NCI-H226 (cell line): ENCODE measurements around the gene POF1B.
"Not testable (repeated sequence)": the region's sequence is repeated elsewhere in the genome, so short reads cannot be mapped to it uniquely, and the experiment has no call there.

Experiments
- DNase-seq: peaks from one replicate; pipeline ENCODE4 v3.0.0-alpha.2; 2015

POF1B gene, protein sequence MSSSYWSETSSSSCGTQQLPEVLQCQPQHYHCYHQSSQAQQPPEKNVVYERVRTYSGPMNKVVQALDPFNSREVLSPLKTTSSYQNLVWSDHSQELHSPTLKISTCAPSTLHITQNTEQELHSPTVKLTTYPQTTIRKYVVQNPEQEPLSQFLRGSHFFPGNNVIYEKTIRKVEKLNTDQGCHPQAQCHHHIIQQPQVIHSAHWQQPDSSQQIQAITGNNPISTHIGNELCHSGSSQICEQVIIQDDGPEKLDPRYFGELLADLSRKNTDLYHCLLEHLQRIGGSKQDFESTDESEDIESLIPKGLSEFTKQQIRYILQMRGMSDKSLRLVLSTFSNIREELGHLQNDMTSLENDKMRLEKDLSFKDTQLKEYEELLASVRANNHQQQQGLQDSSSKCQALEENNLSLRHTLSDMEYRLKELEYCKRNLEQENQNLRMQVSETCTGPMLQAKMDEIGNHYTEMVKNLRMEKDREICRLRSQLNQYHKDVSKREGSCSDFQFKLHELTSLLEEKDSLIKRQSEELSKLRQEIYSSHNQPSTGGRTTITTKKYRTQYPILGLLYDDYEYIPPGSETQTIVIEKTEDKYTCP

DNA sequence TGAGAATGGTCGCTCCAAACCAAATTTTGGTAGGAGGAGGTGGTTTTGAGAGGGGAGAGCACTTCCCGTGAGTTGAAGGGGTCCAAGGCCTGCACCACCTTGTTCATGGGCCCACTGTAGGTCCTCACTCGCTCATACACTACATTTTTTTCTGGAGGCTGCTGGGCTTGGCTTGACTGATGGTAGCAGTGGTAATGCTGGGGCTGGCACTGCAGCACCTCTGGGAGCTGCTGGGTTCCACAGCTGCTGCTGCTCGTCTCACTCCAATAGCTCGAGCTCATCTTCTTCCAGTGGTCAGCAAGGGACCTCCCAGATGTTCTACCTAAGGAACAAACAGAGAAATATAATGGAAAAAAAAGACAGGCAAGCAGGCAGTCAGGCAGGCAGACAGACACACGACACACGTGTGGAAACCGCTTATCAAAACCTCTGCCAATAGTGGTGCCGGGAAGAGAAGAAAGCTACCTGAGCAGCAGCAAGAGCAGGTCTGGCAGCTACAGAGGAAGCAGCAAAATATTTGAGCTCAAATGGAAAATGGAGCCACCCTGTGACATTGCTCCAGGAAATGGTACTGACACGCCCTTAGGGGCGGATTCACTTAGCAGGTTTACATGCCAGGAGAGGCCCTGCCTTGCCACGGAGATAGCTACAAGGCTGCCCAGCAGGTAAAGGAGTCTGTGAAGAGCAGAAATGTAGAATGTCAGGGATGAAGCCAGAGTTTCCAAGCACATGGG lies at the start of gene POF1B:
Gene POF1B, minus strand, starts transcription at position 492 of the 734 bp plus-strand sequence. Its CDS starts 211 bp downstream, at position 281.
- DNase-seq, result no peak

DNA sequence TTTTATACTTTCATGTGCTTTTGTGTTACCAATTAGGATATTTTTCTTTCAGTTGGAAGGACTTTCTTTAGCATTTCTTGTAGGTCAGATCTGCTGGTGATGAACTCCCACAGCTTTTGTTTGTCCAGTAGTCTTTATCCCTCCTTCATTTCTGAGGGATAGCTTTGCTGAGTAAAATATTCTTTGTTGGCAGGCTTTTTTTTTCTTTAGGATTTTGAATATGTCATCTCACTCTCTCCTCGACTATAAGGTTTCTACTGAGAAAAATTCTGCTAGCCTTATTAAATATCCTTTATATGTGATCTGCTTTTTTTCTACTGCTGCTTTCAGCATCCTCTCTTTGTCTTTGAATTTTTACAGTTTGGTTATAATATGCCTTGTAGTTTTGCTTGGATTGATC lies 49.6 kb upstream of the POF1B start:
- no peak for DNase-seq

DNA sequence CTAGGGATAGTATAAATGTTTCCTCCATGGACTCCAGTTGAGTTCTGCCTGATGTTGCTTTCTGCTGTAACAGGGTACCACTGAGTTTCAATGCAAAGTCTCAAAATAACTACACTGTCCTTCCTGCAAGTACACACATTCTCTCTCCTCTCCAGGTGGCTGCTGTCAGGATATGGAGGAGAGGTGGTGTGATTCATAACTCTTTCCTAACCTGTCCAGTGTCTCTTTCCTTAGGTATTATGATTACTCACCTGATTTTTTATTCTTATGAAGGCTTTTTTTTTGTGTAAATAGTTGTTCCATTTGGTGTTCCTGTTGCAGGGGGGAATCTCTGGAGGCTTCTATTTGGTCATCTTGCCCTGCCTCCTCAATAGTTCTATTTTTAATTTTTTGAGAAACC lies 39.8 kb upstream of the POF1B start:
- no peak for DNase-seq

DNA sequence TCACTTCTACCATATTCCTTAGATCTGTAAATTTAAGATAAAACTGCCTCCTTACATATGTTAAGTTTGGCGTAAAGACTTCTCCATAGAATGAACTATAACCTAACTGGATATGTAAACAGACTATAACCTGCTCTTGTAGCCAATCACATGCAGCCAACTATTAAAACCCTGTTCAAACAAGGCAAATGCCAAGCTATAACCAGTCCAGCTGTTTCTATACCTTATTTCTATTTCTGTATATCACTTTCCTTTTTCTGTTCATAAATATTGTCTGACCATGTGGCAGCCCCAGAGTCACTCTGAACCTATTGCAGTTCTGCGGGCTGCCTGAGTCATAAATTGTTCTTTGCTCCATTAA lies 12.4 kb upstream of the POF1B start:
- DNase-seq, result no peak

DNA sequence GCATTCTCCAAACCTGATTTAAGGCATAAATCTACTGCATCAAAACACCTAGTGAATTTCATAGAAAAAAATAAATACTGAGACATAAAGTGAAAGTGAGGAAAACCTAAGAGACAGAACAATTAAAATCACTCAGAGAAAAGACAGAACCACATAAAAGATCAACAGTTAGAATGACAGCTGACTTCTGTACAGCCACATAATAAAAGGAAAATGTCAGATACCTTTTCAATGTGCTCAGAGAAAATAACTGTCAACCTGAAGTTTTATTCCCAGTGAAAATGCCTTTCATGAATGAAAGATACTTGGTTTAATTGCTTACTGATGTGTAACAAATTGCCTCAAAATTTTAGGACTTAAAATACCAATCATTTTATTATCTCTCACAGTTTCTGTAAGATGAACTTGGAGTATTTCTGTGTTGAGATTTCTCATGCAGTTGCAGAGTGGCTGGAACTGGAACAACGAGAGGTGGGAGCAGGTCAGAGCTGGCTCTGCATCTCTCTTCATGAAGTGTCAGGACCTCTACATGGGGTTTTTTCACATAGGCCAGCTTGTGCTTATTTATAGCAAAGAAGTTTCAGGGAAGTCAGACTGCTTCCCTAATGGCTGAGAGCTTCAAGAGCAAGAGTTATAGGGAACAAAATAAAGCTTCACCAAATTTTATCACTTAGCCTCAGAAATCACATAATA lies 11.9 kb upstream of the POF1B start:
- no peak for DNase-seq

DNA sequence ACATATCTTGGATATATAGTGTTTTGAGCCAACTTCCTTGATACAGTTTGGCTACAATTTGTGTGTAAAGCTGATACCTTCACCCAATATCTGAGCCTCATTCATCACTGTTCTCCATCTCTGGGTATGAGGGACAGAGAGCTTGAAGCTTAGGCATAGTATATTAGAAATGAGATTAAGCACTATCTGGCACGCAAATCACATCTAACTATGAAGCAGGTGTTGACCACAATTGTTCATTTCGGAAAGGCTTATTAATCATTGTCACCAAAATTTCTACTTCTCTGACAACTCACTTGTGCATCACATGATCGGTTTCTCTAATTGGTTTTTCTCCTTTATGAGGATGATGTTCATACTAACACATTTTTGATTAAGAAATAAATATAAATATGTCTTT lies 2.1 kb upstream of the POF1B start:
- DNase-seq, result no peak

DNA sequence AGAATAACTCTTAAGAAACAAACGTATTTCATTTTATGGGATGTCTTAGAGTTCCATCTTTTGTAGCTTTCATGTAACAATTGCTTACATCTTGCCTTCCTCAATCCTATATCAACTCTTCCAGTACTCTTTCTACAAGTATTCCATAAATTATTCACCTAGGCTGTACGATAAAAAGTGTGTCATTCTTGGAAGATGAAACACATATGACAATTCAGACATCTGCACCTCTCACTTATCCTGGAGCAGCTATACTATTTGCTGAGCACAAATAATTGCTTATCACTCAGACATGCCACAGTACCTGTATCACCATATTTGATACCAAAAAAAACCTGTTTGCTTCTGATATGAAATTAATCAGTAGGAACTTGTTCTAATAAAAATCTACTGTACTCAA lies 1.0 kb downstream of the POF1B start:
- no peak for DNase-seq

DNA sequence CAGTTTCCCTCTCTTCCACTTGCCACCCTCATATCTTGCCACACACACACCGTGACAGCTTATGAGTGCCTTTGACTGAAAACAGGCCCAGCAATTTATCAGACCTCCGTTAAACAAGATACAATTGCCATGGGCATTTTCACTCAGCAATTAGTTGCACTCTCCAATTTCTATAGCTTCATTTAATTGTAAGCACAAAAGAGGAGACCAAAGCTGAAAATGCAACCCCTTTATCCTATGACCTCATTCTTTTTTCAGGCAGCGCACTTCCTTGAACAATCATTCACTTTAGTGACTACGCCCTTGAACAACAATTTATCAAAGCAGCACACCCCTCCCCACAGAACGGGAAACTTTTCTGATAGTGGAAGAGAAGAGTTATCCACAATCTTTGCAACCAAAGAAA lies 4.1 kb downstream of the POF1B start:
- no peak for DNase-seq

DNA sequence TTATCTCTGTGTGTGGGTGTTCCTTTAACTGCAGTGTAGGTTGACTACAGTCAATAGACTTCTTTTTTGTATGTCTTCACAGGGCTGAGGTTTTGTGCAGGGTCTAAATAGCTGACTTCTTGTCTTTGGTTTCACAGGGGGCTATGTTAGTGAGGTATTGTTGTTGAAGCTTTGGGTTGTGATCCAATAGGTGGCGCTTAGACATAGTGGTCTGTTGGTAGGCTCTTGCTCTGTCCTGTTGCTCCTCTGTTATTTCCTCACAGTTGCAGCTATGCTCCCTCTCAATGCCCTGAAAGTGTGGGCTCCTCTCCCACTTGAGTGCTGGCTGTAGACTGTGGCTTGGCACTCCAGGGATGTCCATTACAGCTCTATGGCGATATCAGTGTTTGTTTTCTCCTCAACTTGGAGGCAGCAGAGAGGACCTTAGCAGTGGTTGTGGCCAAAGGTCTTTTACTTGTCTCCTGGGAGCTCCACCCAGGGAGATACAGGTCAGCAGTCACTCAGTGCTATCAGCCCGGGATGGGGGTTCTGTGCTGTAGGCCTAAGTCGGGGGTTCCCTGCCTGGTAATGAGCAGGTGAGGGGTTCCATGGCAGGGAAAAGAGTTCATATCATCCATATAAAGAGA lies 14.0 kb downstream of the POF1B start:
- no peak for DNase-seq

DNA sequence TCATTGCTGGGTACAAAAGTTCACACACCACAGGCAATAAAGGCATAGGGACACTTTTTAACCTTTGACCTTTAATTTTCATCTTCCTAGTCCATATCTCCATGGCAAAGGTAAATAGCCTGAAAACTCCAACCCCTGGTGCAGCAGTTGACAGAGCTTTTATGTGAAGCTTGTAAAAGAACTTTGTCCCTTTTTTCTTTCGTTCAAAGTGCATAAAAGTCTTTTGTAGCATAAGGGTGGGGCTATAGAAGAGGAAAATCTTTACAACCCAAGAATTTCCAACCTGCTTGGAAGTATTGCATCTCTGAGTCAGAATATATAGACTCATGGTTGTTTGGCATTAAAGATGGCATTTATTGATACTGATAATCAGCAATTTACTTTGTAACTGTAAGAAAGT lies 20.4 kb downstream of the POF1B start:
- no peak for DNase-seq

DNA sequence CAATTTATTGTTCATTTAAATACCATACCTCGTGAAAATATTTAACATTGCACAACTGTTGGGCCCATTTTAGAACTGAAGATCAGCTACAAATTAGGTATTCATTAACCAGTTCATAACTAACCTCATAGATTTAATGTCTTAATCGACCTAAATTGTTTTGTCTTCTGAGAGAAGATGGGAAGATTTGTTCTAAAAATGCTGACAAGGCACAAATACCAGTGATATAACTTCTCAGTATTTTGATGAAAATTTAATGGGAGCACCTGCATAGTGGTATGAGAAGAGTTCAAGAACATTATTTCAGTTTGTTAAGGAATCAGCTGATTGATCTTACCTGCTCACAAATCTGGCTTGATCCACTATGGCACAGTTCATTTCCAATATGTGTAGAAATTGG lies 33.9 kb downstream of the POF1B start:
- no peak for DNase-seq

DNA sequence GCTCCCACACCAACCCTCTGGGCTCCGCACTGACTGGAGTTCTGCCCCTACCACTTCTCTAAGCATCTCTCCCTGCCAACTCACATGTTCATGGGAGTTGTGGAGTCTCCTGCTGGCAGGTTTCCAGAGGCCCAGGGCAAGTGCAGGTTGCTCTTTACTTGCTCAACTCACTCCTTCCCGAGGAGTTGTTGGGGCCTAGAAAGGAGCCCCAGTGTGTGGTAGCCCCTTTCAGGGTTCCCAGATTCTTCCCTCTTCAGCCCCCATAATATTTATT lies 52.5 kb downstream of the POF1B start:
- DNase-seq, result no peak

DNA sequence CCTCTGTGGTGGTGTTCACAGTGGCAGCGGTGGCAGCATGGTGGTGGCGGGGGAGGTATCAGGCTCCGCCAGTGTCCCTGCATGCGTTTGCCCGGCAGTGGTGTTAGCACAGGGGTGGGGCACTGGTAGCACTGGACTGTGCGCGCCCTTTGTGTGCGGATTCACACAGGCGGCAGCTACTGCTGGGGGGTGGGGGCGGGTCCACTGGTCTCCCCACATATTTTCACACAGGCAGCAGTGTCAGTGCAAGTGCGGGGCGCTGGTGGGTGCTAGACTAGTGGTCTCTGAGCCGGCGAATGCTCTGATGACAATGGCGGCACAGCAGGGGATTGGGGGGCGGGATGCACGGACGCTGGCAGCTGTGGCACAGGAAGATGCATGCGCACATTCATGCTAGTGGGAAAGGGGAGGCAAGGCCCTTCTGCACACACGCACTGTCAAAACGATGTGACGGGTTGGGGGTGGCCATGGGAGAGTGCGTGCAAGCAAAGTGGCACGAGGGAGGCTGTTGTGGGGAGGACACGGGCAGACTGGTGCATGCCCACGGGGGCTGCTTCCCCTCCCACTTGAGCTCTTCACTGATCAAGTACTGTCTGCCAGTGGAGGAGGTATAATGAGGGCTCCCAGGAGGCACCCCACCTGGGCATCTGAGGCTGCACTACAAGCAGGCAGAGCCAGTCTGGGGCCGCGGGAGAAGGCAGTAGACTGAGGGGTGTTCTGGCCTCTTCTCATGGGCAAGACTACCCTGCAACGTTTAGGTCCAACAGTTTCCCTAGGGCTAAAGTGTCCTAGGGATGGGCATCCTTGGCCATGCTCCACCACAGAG lies 53.0 kb downstream of the POF1B start:
- DNase-seq, result no peak

DNA sequence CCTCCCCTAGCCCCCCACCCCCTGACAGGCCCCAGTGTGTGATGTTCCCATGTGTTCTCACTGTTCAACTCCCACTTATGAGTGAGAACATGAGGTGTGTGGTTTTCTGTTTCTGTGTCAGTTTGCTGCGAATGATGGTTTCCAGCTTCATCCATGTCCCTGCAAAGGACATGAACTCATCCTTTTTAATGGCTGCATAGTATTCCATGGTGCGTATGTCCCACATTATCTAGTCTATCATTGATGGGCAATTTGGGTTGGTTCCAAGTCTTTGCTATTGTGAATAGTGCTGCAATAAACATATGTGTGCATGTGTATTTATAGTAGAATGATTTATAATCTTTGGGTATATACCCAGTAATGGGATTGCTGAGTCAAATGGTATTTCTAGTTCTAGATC lies 68.1 kb downstream of the POF1B start:
- not testable (repeated sequence) for DNase-seq

DNA sequence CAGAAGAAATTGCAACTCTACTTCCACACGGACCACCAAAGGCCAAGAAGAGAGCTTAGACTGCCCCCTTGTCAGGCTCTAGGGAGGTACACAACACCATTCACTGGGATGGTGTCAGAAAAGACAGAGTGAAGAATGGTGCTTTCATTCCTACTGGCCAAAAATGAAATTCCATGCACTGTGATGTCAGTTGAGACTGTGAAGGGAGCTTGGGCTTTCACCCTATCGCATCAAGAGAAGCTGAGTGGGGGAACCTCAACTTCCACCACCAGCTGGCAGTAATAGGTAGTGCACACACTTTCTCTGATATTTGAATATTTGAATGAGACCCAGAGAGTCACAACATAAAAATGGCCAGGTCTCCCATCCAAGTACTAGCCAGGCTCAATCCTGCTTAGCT lies 69.7 kb downstream of the POF1B start:
- no peak for DNase-seq

DNA sequence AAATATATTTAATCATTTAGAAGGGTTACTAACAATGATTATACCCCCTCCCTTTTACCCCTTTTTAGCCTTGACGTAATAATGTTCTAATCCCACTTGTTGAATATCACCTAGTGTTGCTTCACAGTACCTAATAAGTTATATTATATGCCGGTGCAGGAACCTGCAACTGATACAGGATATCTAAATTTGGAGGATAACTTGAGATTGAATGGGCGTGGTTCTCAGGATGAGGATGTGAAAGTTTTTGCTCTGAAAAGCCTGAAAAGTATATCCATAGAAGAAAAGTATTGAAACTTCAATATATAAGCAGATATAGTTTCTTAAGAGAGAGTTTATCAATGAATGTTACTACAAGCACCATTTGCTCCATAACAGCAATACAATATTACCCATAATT lies 75.9 kb downstream of the POF1B start:
- no peak for DNase-seq

DNA sequence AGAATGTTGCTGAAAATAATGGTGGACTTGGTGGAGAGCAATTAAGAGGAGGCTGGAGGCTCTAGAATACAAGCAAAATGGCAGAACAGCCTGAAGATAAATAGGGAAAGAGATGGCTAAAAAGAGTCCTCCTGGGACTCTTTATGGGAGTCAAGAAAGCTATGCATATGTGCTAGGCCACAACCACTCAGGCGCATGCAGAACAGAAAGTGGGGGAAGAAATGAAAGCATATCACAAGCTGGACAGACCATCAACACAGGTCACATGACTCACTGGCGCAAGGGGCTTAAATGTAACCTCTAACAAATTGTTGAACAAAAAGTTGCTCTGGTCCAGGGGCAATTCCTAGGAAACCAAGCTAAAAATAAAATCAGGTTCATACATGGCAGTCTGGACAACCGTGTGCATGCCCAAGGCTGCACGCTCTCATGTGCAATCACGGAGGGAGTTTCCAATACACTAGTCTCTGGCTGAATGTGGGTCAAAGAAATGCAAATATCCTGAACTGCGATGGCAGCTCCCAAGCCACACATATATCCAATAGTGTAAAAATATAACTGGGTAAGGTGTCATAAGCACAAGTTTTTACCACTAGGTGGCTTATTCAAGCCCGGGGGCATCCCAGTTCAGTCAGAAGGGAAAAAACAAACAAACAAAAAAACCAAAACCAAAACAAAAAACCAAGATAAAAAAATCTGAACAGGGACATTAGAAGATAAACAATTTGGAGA lies 90.3 kb downstream of the POF1B start:
- DNase-seq, result no peak

DNA sequence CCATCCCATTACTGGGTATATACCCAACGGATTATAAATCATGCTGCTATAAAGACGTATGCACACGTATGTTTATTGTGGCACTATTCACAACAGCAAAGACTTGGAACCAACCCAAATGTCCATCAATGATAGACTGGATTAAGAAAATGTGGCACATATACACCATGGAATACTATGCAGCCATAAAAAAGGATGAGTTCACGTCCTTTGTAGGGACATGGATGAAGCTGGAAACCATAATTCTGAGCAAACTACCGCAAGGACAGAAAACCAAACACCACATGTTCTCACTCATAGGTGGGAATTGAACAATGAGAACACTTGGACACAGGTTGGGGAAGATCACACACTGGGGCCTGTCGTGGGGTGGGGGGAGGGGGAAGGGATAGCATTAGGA lies 94.2 kb downstream of the POF1B start:
- not testable (repeated sequence) for DNase-seq

DNA sequence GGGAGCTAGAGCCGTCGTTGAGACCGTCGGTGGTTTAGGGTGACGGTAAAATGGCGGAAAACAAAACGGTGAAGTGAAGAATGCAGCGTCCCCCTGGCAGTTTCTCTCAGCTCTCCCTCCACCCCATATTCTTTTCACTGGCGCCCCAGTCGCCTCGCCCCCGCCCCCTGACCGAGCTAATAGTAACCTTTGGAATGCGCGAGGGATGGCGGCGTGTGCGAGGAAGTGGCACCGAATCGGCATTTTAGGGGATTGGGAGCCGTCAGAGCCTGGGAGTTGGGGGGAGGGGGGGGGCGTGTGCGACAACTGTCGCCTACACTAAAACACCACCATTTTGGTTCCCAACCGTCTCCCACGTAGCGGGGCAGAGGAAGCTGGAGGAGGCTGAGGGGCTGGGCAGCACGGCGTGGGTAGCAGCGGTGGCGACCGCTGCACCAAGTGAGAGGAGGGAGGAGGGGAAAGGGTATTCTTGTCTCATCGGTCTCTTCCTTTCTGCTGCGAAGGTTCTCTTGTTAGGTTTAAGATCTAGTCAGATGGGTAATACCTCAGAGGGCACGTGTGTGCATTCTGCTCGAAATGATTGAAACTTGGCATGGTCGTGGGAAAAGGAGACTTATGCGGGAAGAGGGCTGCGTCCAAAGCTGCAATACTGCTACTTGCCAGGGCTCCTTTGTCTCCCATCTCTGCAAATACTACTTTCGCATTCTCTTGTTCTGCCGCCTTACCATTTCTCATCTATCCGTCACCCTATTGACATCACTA lies 134.8 kb downstream of the POF1B start:
- DNase-seq, result no peak

DNA sequence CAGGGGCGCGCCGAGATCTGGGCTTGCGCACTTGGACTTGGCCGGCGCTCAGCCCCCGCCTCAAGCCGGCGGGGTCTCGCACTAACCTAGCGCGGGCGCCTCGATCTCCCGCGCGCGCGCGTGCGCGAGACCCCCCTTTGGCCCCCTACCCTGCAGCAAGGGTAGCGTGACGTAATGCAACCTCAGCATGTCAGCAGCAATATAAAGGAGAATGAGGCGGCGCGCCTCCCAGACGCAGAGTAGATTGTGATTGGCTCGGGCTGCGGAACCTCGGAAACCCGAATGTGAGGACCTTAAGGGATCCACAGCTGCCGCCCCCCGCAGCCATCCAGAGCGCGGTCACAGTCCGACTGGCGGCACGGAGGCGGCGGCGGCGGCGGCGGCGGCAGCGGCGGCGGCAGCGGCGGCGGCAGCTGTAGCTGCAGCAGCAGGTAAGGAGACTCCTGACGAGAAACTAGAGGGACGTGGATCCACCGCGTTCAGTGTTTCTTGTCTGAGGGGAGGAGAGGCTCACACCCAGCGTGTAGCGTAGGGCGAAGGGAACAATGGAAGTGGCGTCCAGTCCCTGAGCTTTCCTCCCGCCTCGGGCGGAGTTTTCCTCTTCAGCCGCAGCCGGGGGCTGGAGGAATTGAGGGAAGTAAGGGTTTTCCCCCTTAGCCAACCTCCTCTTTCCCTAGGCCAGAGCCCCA lies 135.6 kb downstream of the POF1B start, which contains the start of the genes SATL1 and ZNF711:
Gene SATL1, minus strand, starts transcription at position 19 of the 689 bp plus-strand sequence. CDS start 134,811 bp downstream, outside the sequence.
Gene ZNF711, plus strand, starts transcription at position 231 of the 689 bp plus-strand sequence. CDS start 3,582 bp downstream, outside the sequence.
- no peak for DNase-seq
